Ectodermal cell (in vitro differentiated cells): ENCODE data around the gene DDX51.
"Not testable (repeated sequence)": the region's sequence is repeated elsewhere in the genome, so short reads cannot be mapped to it uniquely, and the experiment has no call there.

ENCODE experiments used
- H3K27ac ChIP-seq: 2 replicates; pipeline ENCODE4 v1.7.0; 2013; ENCODE audit warnings: mild to moderate bottlenecking, low read depth, low read length; ENCODE audit not compliant: insufficient read depth, poor library complexity, severe bottlenecking
- H3K27me3 ChIP-seq: 2 replicates; pipeline ENCODE4 v1.7.0; 2013; ENCODE audit warnings: mild to moderate bottlenecking, low read length; ENCODE audit not compliant: insufficient read depth, control insufficient read depth, poor library complexity, severe bottlenecking
- H3K36me3 ChIP-seq: one replicate; pipeline ENCODE4 v1.7.0; 2013; ENCODE audit warnings: low read length; ENCODE audit not compliant: control insufficient read depth, insufficient read depth
- H3K4me1 ChIP-seq: one replicate; pipeline ENCODE4 v1.7.0; 2013; ENCODE audit warnings: low read length; ENCODE audit not compliant: control insufficient read depth, insufficient read depth
- H3K4me3 ChIP-seq: 2 replicates; pipeline ENCODE4 v1.7.0; 2013; ENCODE audit warnings: low read depth, low read length, control low read depth; ENCODE audit not compliant: insufficient read depth
- H3K9me3 ChIP-seq: 2 replicates; pipeline ENCODE4 v1.7.0; 2013; ENCODE audit warnings: mild to moderate bottlenecking, low read length, moderate library complexity; ENCODE audit not compliant: control insufficient read depth
- WGBS, 2 experiments: methylation state at CpG; one replicate each; pipeline ENCODE4 v1.1.7; 2013; ENCODE audit warnings: missing lambda C conversion rate in 2 of 2; 5-methylcytosine and 5-hydroxymethylcytosine counted together

Gene DDX51

GRCh38 chr12:132114667-132115066 lies 29.5 kb downstream of the DDX51 start:
- WGBS, 2 experiments: 94% methylated on average over 6 of the region's 6 CpGs
- Histone ChIP-seq H3K27ac (no peak overlapping the region), H3K4me3 (no peak overlapping the region), H3K9me3 (no peaks in the 10 kb centered on the region), H3K27me3 (no peaks in the 10 kb centered on the region), H3K4me1 (no peaks in the 10 kb centered on the region), H3K36me3 (peaks cover 12% of the 10 kb centered on the region)

GRCh38 chr12:132111654-132112304 lies 32.3 kb downstream of the DDX51 start:
- H3K9me3 ChIP-seq: no peaks in the 10 kb centered on the region
- peaks cover 10% of the 10 kb centered on the region for H3K4me1 ChIP-seq
- H3K27me3 ChIP-seq: no peaks in the 10 kb centered on the region
- peaks cover 12% of the 10 kb centered on the region for H3K36me3 ChIP-seq
- H3K4me3 ChIP-seq: no peak overlapping the region
- no peak overlapping the region for H3K27ac ChIP-seq
- WGBS, 2 experiments: 95% methylated on average over 18 to 19 of the region's 19 CpGs

GRCh38 chr12:132110677-132111076 lies 33.4 kb downstream of the DDX51 start:
- no peak overlapping the region for H3K27ac ChIP-seq
- no peak overlapping the region for H3K4me3 ChIP-seq
- H3K9me3 ChIP-seq: no peaks in the 10 kb centered on the region
- WGBS, 2 experiments: 73 to 82% methylated on average over 3 of the region's 3 CpGs
- peaks cover 12% of the 10 kb centered on the region for H3K36me3 ChIP-seq
- H3K4me1 ChIP-seq: peaks cover 10% of the 10 kb centered on the region
- H3K27me3 ChIP-seq: no peaks in the 10 kb centered on the region

GRCh38 chr12:132109741-132110140 lies 34.4 kb downstream of the DDX51 start:
- H3K4me3 ChIP-seq: no peak overlapping the region
- no peaks in the 10 kb centered on the region for H3K9me3 ChIP-seq
- WGBS, 2 experiments: 94 to 96% methylated on average over 8 of the region's 8 CpGs
- H3K4me1 ChIP-seq: peaks cover 10% of the 10 kb centered on the region
- H3K36me3 ChIP-seq: peaks cover 8% of the 10 kb centered on the region
- H3K27me3 ChIP-seq: no peaks in the 10 kb centered on the region
- H3K27ac ChIP-seq: no peak overlapping the region

- WGBS, 2 experiments: 66 to 68% methylated on average over 16 of the region's 16 CpGs
- Histone ChIP-seq H3K27me3 (no peaks in the 10 kb centered on the region), H3K36me3 (peaks cover 5% of the 10 kb centered on the region), H3K4me1 (peaks cover 12% of the 10 kb centered on the region), H3K4me3 (no peak overlapping the region), H3K9me3 (no peaks in the 10 kb centered on the region), H3K27ac (no peak overlapping the region)
Observed at GRCh38 chr12:132108211-132108832, 35.8 kb downstream of the DDX51 start.

- Histone ChIP-seq H3K27ac (no peak overlapping the region), H3K4me3 (no peak overlapping the region), H3K9me3 (no peaks in the 10 kb centered on the region), H3K36me3 (peaks cover 5% of the 10 kb centered on the region), H3K27me3 (no peaks in the 10 kb centered on the region), H3K4me1 (peaks cover 19% of the 10 kb centered on the region)
- WGBS, 2 experiments: 98% methylated on average over 7 of the region's 7 CpGs
Observed at GRCh38 chr12:132106921-132107320, 37.2 kb downstream of the DDX51 start.

GRCh38 chr12:132105467-132105866 lies 38.7 kb downstream of the DDX51 start:
- peaks cover 5% of the 10 kb centered on the region for H3K36me3 ChIP-seq
- no peaks in the 10 kb centered on the region for H3K27me3 ChIP-seq
- H3K4me1 ChIP-seq: peaks cover 19% of the 10 kb centered on the region
- H3K27ac ChIP-seq: no peak overlapping the region
- no peaks in the 10 kb centered on the region for H3K9me3 ChIP-seq
- 93 to 96% methylated on average over 6 of the region's 6 CpGs for WGBS, 2 experiments
- no peak overlapping the region for H3K4me3 ChIP-seq

- Histone ChIP-seq H3K27ac (no peak overlapping the region), H3K4me3 (no peak overlapping the region), H3K36me3 (no peaks in the 10 kb centered on the region), H3K27me3 (no peaks in the 10 kb centered on the region), H3K9me3 (no peaks in the 10 kb centered on the region), H3K4me1 (peaks cover 19% of the 10 kb centered on the region)
- WGBS, 2 experiments: 77 to 78% methylated on average over 26 of the region's 26 CpGs
Observed at GRCh38 chr12:132103542-132104308, 40.4 kb downstream of the DDX51 start.

GRCh38 chr12:132103072-132103471 lies 41.0 kb downstream of the DDX51 start:
- H3K36me3 ChIP-seq, H3K4me3 ChIP-seq, H3K9me3 ChIP-seq, H3K27me3 ChIP-seq, H3K27ac ChIP-seq: not testable (repeated sequence)
- peaks cover 13% of the 10 kb centered on the region for H3K4me1 ChIP-seq
- 45 to 47% methylated on average over 14 of the region's 14 CpGs for WGBS, 2 experiments

GRCh38 chr12:132102297-132102696 lies 41.8 kb downstream of the DDX51 start:
- Histone ChIP-seq H3K4me1 (peaks cover 9% of the 10 kb centered on the region), H3K27me3 (no peaks in the 10 kb centered on the region), H3K9me3 (no peaks in the 10 kb centered on the region), H3K4me3 (no peak overlapping the region), H3K36me3 (no peaks in the 10 kb centered on the region), H3K27ac (no peak overlapping the region)
- 89 to 95% methylated on average over 7 to 8 of the region's 9 CpGs for WGBS, 2 experiments
